ENCODE data around the gene LOXL3. TPM values are rescaled to one million over a fixed set of nuclear protein-coding genes. Genes with fewer than 3 reads are reported as not detected.

The LOXL3 gene
- total RNA-seq, 4 donors from 2014 or later, result 5.0 to 16.2 (median 13.5) TPM

DNA sequence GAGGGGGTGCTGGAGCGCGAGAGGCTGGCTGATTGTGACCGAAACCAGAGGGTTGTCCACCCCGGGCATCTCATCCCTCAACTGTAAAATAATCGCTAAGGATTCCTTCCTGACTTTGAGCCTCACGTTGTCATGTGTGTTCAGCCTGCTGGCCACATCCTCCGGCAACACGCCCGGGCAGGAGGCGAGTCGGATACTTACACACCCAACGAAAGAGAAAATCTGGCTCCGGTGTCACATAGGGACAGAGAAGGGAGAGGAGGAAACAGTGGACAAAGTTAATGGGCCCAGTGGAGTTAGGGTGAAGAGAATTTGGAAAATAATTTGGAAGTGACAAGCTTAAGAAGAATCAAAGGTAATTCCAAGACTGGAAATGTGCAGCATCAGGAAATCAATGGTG lies 37.1 kb downstream of the LOXL3 start:
- peak overlapping the region in 2 of 4 donors; percentile 32 to 44 for H3K4me3 ChIP-seq
- 65 to 69% methylated on average over 13 of the region's 13 CpGs for WGBS, 2 donors

GRCh38 chr2:74515981-74516633 lies 37.6 kb downstream of the LOXL3 start:
- Histone ChIP-seq H3K27me3 (peaks cover 0 to 100% of the 10 kb centered on the region in 2 donors), H3K36me3 (no peaks in the 10 kb centered on the region), H3K4me1 (peaks cover 0 to 30% (median 22%) of the 10 kb centered on the region in 4 donors), H3K9me3 (no peaks in the 10 kb centered on the region), H3K27ac (no peak overlapping the region), H3K4me3 (peak overlapping the region in 3 of 4 donors; percentile 16 to 44 (median 32))
- DNase-seq (ENCODE audit: low spot score in 2 of 2), result no peak
- 4 to 5% methylated on average over 24 to 36 of the region's 72 CpGs for WGBS, 2 donors
- TF ChIP-seq POLR2A (IDR thresholded peaks at IDR 0.05) (no peak), EP300 (IDR thresholded peaks at IDR 0.05) (no peak)
- TF ChIP-seq, protein P1, sequence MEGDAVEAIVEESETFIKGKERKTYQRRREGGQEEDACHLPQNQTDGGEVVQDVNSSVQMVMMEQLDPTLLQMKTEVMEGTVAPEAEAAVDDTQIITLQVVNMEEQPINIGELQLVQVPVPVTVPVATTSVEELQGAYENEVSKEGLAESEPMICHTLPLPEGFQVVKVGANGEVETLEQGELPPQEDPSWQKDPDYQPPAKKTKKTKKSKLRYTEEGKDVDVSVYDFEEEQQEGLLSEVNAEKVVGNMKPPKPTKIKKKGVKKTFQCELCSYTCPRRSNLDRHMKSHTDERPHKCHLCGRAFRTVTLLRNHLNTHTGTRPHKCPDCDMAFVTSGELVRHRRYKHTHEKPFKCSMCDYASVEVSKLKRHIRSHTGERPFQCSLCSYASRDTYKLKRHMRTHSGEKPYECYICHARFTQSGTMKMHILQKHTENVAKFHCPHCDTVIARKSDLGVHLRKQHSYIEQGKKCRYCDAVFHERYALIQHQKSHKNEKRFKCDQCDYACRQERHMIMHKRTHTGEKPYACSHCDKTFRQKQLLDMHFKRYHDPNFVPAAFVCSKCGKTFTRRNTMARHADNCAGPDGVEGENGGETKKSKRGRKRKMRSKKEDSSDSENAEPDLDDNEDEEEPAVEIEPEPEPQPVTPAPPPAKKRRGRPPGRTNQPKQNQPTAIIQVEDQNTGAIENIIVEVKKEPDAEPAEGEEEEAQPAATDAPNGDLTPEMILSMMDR (IDR thresholded peaks at IDR 0.05), result no peak

More for the DNA sequence above, 37.1 kb downstream of the LOXL3 start:
- no peak for DNase-seq (ENCODE audit: low spot score in 2 of 2)
- Histone ChIP-seq H3K9me3 (no peaks in the 10 kb centered on the region), H3K36me3 (no peaks in the 10 kb centered on the region), H3K4me1 (peaks cover 0 to 30% (median 22%) of the 10 kb centered on the region in 4 donors), H3K27ac (no peak overlapping the region), H3K27me3 (peaks cover 0 to 96% of the 10 kb centered on the region in 2 donors)
- TF ChIP-seq, protein P1 (IDR thresholded peaks at IDR 0.05), result no peak
- TF ChIP-seq EP300 (IDR thresholded peaks at IDR 0.05), result no peak

GRCh38 chr2:74515271-74515980 lies 38.3 kb downstream of the LOXL3 start:
- no peaks in the 10 kb centered on the region for H3K36me3 ChIP-seq
- H3K27me3 ChIP-seq, result peaks cover 0 to 99% of the 10 kb centered on the region in 2 donors
- H3K27ac ChIP-seq, result no peak overlapping the region
- no peak for TF ChIP-seq POLR2A (IDR thresholded peaks at IDR 0.05)
- TF ChIP-seq, protein P1 (IDR thresholded peaks at IDR 0.05), result no peak
- no peak for TF ChIP-seq EP300 (IDR thresholded peaks at IDR 0.05)
- H3K4me3 ChIP-seq, result peak overlapping the region in 2 of 4 donors; percentile 32 to 44
- no peak for DNase-seq (ENCODE audit: low spot score in 2 of 2)
- H3K9me3 ChIP-seq, result no peaks in the 10 kb centered on the region
- 5 to 14% methylated on average over 16 to 49 of the region's 60 CpGs for WGBS, 2 donors
- peaks cover 0 to 30% (median 22%) of the 10 kb centered on the region in 4 donors for H3K4me1 ChIP-seq

GRCh38 chr2:74514368-74515270 lies 39.1 kb downstream of the LOXL3 start, which contains the start of gene TLX2:
TLX2 (plus strand) TSS chr2:74514450; CDS start chr2:74514807, 357 bp downstream.
- Histone ChIP-seq H3K36me3 (no peaks in the 10 kb centered on the region), H3K27me3 (peaks cover 0 to 91% of the 10 kb centered on the region in 2 donors), H3K4me1 (peaks cover 0 to 30% (median 22%) of the 10 kb centered on the region in 4 donors), H3K9me3 (no peaks in the 10 kb centered on the region), H3K4me3 (peak within 1 kb of the TSS in 1 of 4 donors; percentile 1), H3K27ac (no peak within 1 kb of the TSS)
- 5% methylated on average over 37 to 38 of the region's 82 CpGs for WGBS, 2 donors
- TF ChIP-seq POLR2A (IDR thresholded peaks at IDR 0.05) (no peak), EP300 (IDR thresholded peaks at IDR 0.05) (no peak)
- TF ChIP-seq, protein P1 (IDR thresholded peaks at IDR 0.05), result no peak
- DNase-seq (ENCODE audit: low spot score in 2 of 2), result no peak

Data from tibial nerve (tissue), 4 donors.